HPDE6-E6E7 (cell line): ENCODE results near the gene RIF1.
"Not testable (repeated sequence)": the region's sequence is repeated elsewhere in the genome, so short reads cannot be mapped to it uniquely, and the experiment has no call there.

Experiments used
- DNase-seq: peaks from one replicate; pipeline ENCODE4 v3.0.0; 2011; ENCODE audit warnings: missing footprints; ENCODE audit errors: extremely low spot score

RIF1 gene

DNA sequence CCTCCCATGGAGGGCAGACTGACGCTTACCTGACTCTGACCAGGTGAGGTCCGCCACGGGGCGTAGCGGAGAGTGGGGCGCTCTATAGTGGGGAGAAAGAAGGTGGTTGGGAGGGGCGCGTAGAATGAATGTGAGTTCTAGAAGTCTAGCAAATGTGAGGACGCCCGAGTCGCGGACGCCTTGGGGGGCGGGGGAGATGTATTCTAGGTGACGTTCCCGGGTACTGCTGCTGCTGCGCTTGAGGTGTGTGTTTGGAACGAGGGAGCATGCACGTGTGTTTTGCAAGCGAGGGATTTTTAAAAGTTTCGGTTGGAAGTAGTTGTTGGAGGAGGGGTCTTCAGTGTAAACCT is 758 bp downstream of the RIF1 start:
- DNase-seq, result peak; percentile 32

DNA sequence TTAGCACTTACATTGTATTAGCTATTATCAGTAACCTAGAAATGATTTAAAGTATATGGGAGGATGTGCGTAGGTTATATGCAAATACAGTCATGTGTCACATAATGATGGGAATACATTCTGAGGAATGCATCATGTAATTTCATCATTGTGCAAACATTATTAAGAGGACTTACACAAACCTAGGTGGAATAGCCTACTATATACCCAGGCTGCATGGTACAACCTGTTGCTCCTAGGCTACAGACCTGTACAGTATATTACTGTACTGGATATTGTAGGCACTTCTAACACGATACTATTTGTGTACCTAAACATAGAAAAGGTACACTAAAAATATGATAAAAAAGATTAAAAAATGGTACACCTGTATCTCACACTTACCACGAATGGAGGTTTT is 7.9 kb downstream of the RIF1 start:
- no peak for DNase-seq

DNA sequence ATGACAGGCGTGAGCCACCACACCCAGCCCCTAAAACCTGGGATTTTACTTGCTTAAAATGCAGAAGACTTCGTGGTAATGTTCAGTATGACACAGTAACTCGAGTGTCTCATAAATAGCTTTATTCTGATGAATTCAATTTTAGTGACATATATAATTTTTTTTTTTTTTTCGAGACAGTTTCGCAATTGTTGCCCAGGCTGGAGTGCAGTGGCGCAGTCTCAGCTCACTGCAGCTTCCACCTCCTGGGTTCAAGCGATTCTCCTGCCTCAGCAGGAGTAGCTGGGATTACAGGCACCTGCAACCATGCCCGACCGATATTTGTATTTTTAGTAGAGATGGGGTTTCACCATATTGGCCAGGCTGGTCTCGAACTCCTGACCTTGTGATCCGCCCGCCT is 12.0 kb downstream of the RIF1 start:
- not testable (repeated sequence) for DNase-seq

DNA sequence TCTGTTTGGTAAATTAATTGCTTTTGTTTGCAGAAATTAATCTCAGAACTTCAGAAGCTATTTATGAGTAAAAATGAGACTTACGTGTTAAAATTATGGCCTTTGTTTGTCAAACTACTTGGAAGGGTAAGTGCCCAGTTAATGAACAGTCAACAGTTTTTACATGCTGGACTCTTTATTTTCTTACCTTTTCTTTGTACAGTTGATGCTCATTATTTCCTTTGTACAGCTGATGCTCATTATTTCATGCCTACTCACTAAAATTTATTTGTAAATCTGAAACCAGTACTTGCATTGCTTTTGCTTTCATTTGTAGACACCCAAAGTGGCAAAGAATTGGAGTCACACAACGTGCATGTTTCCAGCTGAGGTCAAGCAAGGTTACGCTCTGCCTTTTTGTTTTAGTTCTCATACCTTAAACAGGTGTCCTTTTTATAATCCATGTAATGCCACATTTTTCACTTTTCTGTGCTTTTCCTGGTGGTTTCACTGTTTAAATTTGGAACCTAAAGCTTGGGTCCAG is 13.3 kb downstream of the RIF1 start:
- DNase-seq, result no peak

- DNase-seq, result no peak
Observed at GRCh38 chr2:151423760-151424159, 14.1 kb downstream of the RIF1 start.

GRCh38 chr2:151437630-151438029 is 27.9 kb downstream of the RIF1 start:
- no peak for DNase-seq

GRCh38 chr2:151438506-151438905 is 28.8 kb downstream of the RIF1 start:
- DNase-seq, result no peak

DNA sequence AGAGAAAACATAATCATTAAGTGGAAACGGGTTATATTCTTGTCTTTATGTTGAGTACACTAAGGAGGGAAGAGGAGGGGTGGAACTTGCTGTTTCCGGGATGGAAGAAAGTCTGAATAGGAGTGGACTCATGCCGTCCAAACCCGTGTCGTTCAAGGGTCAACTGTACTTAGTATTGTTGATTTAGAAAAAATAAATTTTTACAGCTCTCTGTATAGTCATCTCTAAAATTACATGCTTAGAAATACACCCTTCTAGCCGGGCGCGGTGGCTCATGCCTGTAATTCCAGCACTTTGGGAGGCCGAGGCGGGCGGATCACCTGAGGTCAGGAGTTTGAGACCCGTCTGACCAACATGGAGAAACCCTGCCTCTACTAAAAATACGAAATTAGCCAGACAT is 29.4 kb downstream of the RIF1 start:
- no peak for DNase-seq

DNA sequence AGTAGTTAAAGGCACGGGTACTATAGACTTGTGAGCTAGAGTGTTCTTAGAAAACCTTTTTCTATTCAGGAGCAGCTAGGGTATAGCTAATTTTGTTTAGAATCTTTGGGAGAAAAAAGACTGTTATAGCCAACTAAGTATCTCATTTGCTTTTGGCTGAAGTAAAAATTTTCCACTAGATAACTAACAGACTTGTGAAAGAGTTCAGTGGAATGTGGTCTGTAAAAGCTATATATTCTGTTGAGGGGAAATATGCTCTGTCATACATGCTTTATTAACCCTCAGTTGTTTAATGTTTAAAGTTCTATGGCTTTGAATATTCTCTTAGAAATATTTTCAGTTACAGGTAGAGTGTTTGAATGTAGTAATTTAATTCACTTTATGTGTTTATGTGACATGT is 49.7 kb downstream of the RIF1 start:
- no peak for DNase-seq

GRCh38 chr2:151465771-151466170 is 56.1 kb downstream of the RIF1 start:
- DNase-seq, result no peak

GRCh38 chr2:151470556-151470955 is 60.9 kb downstream of the RIF1 start:
- no peak for DNase-seq

- no peak for DNase-seq
Observed at GRCh38 chr2:151472966-151473365, 63.3 kb downstream of the RIF1 start.

GRCh38 chr2:151475071-151475470 is 65.4 kb downstream of the RIF1 start:
- no peak for DNase-seq

DNA sequence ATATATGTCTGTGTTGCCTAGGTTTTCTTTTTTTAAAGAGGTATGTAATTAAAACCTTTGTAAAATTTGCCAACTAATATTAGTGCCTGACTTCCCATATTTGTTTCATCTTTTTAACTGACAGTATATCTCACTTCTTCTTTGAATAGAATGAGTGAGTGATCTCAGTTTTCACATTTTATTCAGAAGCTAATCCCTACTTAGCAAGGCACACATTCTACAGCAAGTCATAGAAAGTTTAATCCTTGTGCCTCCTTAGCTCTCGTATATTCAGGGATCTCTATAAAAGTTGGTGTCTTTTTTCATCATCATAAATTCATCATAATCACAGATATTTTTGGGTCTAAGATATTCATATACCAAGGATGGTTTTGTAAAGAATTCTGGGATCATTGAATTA is 66.6 kb downstream of the RIF1 start:
- no peak for DNase-seq

GRCh38 chr2:151478011-151478410 is 68.3 kb downstream of the RIF1 start:
- DNase-seq, result peak; percentile 1

DNA sequence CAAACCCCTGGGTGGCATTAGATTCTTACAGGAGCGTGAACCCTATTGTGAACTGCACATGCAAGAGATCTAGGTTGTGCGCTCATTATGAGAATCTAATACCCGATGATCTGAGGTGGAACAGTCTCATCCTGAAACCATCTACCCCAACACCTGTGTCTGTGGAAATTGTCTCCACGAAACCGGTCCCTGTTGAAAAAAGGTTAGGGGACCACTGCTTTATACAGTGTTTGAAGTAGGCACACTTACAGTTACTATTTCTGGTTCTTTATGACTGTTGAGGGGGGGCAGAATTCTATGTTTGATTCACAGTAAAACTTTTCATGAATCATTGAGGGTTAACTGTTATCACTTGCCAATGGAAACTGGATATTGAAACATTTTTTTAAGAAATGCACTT is 72.0 kb downstream of the RIF1 start:
- no peak for DNase-seq

- DNase-seq, result no peak
Observed at GRCh38 chr2:151482171-151482725, 72.5 kb downstream of the RIF1 start.

GRCh38 chr2:151483546-151483945 is 73.8 kb downstream of the RIF1 start:
- no peak for DNase-seq

DNA sequence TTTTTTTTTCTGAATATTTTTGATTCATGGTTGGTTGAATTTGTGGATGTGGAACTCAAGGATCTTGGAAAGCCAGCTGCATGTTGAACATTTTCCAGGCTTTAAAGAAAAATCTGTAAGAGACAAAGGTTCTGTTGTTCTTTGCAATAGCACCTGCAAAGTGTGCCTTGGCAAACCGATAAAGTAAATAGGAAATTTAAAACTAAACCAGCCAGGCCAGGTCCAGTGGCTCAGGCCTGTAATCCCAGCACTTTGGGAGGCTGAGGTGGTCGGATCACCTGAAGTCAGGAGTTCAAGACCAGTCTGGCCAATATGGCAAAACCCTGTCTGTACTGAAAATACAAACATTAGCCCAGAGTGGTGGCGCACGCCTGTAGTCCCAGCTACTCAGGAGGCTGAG is 74.4 kb downstream of the RIF1 start:
- no peak for DNase-seq

- no peak for DNase-seq
Observed at GRCh38 chr2:151486053-151486452, 76.4 kb downstream of the RIF1 start.

- no peak for DNase-seq
Observed at GRCh38 chr2:151490276-151490675, 80.6 kb downstream of the RIF1 start.

DNA sequence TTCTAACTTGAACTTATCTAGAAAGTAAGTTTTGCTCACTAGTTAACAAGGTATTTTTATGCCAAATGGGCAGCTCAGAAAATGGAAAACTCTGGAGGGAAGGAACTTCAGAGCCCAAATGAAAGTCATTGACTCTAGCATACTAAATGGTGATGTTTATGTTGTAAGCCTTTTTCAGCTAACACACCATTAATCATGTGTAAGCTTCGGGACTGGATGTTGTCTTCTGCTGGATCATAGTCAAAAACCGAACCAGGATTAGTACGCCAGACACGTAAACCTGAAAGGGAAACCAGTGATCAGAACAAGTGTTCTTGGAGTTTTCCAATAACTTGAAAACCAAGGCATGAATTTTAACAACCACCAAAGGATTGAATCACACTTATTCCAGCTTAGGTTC is 81.8 kb downstream of the RIF1 start:
- no peak for DNase-seq

- no peak for DNase-seq
Observed at GRCh38 chr2:151498178-151498577, 88.5 kb downstream of the RIF1 start.

DNA sequence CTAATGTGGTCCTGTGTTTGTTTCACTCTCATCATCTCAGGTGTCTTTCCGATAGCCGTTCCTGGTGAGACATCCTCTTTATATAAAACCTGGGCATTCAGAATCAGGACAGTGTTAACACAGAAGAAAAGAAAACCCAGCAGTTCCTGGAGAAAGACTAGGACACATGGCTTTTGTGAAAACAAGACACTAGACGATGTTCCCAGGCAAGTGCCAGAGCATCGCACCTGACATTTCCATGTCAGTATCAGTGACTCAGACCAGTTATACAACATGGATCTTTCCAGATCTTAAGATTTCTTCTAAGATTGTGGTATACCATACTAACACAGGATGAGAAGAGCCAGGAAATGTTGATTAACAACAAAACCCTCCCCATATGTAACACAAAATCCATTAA is 96.5 kb downstream of the RIF1 start:
- DNase-seq, result no peak
